GM12801 (cell line): ENCODE data around the gene TTPAL.

Experiments
- CTCF ChIP-seq: IDR thresholded peaks from one replicate; pipeline ENCODE4 v1.5.1; 2011; ENCODE audit warnings: control low read depth; ENCODE audit not compliant: insufficient read length; ENCODE audit errors: extremely low read depth

TTPAL gene

GRCh38 chr20:44488551-44488950, 12.9 kb downstream of the TTPAL start:
- TF ChIP-seq CTCF = no peak

DNA sequence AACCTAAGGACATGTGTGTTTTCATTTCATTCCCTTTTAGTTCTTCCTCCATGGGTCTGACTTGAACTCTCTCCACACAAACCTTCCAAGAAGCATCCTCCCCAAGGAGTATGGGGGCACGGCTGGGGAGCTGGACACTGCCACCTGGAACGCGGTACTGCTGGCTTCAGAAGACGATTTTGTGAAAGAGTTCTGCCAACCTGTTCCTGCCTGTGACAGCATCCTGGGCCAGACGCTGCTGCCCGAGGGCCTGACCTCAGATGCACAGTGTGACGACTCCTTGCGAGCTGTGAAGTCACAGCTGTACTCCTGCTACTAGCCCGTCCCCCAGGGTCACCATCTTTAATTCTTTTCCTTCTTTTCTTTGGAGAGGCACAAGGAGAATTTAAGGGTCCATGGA, 13.5 kb downstream of the TTPAL start:
- no peak for TF ChIP-seq CTCF

GRCh38 chr20:44489931-44490330, 14.3 kb downstream of the TTPAL start:
- TF ChIP-seq CTCF = no peak

DNA sequence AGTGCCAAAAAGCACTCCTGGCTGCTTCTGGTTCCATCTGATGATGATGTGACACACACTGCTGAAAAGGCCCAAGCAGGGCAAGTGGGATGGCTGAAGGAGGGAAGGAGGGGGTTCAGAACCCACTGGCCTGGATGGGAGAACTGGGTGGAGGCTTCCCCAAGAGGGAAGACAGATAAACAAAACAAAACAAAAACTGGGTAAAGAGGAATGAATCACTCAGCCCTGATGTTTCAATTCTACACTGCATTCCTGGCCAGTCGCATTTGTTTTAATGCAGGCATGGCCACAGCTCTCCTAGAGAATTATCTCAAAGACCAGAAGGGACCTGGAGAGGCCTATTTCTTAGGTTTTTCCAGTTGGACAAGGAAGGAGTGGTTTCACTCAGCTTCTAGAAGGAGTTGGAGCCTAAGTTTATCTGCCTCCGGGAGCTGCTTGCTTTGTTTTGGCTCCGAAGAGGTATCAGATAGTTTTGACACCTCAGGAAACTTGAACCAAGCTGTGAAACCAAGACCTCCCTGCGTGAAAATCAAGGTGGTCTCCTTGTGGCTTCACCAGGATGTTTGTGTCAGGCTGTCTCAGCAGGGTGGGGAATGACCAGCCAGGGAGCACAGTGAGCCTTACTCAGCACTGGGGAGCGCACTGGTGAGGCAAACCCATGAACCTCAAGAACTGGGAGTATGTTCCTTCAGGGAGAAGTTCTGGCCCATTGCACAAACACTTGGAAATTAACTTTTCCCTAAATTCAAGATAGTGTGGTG, 16.1 kb downstream of the TTPAL start:
- no peak for TF ChIP-seq CTCF

DNA sequence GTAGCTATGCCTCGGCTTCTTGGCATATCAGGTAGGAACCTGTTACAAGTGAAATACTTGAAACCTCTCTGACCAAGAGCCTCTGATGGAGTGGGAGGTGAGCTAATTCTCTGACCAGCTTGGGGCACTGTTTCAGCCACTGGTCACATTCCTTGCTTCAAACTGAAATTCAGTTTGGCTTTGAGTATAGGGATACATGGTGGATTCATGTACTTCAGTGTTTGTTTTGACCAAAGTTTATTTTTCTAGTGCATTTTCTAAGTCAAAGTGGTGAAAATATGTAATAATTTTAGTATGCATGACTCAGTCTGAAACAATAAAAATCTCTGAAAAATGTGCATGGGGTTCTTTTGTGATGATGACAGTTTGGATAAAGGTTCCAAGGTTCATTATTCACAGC, 18.6 kb downstream of the TTPAL start:
- no peak for TF ChIP-seq CTCF

- TF ChIP-seq CTCF = no peak
These were observed 19.0 kb downstream of the TTPAL start for GRCh38 chr20:44494681-44495080.

DNA sequence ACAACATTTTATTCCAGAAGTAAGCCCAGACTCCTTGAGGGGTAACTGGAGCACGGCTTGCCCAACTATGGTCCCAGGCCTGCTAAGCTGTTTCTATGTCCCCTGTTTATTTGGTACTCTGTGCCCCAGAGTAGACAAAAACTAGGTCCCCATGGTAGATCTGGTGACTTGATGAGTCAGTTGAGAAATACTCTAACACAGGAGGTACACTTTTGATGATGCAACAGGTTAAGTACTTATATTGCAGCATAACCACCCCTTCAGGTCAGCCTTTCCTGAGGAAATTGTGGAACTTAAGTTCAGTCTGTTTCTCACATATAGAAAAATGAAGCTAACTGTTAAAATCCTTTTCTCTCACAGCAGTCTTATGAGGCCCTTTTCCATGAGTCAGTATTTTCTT, 19.6 kb downstream of the TTPAL start:
- TF ChIP-seq CTCF = no peak
